GM21367 (cell line): ENCODE measurements around the gene RAF1.
A peak's percentile ranks its signal among the peaks of the same experiment; 100 is the strongest.

ENCODE experiments used
- ATAC-seq: cut with Tn5 transposase; IDR thresholded peaks from one replicate; pipeline ENCODE4 v1.9.1; 2021; ENCODE audit not compliant: unreplicated experiment

The RAF1 gene

DNA sequence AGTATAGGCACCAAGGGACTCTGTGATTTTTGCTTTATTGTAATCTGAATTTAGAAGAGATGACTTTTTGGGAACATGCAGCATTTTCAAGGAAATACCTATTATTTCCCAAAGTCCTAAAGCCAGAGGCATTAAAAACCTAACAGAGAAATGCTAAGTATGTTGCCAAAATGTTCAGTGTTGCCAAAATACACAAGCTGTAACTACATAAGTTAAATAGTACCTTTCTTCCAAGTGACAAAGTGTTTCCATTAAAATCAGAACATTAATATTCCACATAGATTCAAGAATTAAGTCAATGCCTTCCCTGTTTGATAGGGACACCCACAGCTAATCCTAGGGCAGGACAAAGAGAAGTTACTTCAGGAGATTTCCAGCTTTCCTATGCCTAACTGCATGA, 65.0 kb downstream of the RAF1 start:
- no peak for ATAC-seq

DNA sequence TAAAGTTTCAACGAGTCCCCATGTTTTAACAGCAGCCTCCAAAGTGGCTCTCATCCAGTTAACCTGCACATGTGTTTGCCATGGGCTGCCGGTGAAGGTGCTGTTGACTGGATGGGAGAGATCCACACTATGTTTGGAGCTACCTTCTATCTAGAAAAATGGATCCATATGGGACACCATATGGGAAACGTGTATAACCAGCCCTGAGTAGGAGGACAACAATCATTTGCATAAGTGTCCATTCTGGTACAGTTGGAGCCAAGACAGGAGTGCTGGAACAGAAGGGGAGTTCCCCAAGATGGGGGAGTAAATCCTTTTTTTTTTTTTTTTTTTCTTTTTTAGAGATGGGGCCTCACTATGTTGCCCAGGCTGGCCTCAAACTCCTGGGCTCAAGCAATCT, 70.4 kb downstream of the RAF1 start:
- no peak for ATAC-seq

DNA sequence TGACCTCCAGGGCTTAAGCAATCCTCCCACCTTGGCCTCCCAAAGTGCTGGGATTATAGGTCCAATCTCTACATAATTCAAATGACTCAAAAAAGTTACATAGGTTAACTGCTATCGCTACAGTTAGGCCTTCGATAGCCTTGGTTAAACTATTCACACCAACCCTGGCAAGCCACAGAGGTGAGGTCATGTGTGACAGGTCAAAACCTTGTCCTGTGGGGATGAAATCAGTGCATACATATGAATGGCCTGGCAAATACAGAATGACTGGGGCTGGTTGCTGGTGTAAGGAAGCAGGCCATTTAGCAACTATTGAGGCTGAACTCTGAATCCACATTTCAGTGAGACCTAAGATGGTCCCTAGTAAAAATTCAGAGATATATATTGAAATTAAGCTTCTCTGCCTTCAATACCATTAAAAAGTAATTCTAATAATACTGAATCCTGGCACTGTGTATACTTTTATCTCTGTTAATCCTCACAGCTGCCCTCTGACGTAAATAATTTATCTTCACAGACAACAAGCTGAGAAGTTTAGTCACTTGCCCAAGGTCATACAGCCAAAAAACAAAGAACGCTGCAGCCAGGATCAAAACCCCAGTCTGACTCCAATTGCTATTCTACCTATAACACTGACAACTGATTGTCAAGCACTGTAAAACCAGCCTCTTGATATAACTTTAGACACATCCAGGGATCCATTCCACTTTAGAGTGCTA, 71.8 kb downstream of the RAF1 start:
- no peak for ATAC-seq

DNA sequence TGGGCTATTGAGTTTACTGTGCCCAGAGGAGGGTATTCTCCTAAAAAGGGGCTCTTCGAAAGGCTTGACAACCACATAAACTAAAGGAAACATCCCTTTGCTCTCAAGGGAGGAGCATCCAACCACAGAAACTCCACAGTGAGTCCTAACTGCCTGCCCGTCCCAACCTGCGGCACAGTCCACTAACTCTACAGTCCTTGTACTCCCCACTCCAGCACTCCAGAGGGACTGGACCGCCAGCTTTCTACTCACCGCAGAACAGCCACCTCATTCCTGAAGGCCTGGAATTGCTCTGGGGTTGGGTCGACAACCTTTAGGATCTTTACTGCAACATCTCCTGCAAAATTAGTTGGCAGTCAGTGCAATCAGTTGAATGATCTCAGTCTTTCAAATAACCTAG, 72.5 kb downstream of the RAF1 start:
- ATAC-seq, result no peak

GRCh38 chr3:12590096-12590495, 73.8 kb downstream of the RAF1 start:
- ATAC-seq, result no peak

GRCh38 chr3:12588039-12589009, 75.6 kb downstream of the RAF1 start:
- ATAC-seq, result no peak

- ATAC-seq, result no peak
Measured at GRCh38 chr3:12586403-12586802, 77.5 kb downstream of the RAF1 start.

GRCh38 chr3:12585970-12586369, 77.9 kb downstream of the RAF1 start:
- peak; percentile 50 for ATAC-seq

GRCh38 chr3:12585181-12585580, 78.7 kb downstream of the RAF1 start:
- ATAC-seq, result no peak

- no peak for ATAC-seq
Measured at GRCh38 chr3:12584083-12584482, 79.8 kb downstream of the RAF1 start.

DNA sequence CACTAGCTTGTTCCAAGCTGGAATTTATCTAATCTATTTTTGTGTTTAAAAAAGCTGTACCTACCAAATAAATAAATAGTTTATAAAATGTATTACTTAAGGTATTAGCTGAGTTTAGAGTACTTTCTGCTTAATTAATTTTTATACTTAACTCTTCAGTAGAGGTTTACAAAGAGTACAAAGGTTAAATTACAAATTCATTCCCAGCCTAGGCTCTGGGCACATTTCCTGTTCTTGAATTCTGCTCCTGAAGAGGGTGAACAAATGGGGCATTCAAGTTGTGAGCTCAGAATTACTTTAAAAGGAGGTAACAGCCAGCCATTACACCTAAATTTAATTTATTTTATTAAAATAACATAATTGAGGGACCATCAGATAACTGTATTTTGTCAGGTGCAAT, 80.6 kb downstream of the RAF1 start:
- no peak for ATAC-seq

DNA sequence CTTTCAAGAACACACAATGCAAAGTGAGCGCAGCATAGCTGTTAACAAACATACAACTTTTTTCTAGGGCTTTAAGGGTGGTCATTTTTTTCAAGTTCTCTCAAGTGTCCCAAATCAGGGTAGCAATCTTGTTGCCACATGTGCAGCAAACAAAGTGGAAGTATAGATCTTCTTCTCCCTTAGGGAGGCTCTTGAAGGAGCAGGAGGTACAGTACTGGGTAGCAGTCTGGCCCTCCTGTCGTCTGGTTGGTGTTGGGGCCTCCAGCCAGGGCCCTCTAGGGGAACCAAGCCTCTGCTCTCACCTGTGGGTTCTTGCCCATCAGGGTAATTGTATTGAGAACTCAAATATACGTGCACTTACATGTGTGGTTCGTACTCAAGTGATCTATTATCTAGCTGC, 81.2 kb downstream of the RAF1 start:
- ATAC-seq, result no peak

DNA sequence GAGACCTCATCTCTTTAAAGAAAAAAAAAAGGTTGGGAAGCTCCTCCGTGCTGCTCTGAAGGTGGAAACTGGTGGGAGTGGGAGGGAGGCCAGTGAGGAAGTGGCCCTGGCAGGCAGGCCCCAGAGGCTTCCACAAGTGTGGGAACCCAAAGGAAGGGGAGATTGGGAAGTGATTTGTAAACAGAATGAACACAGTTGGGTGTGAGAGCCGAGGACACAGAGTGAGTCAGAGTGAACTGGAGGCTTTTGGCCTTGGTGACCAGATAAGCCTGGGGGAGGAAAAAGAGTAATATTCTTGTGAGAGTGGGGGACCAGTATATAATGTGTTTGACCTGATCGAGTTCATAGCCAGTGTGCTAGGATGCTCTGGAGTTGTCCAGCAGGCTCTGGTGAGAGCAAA, 84.0 kb downstream of the RAF1 start:
- no peak for ATAC-seq

- no peak for ATAC-seq
Measured at GRCh38 chr3:12579456-12579855, 84.5 kb downstream of the RAF1 start.

DNA sequence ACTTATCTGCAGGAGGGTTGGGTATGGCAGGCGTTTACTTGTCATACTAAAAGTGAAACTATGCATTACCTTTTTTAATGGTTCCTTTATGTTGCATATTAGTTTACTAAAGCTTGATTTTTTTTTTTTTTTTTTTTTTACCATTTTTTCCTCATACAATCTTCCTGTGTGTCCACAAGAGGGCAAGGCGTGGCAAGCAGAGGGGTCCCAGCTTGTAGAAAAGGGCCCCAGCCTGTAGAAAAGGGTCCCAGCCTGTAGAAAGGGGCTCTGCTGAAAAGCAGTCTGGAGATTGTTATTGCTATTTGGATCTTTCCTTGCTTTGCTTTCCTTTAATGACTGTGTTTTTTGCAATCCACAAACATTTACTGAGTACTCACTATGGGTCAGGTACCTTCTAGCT, 85.2 kb downstream of the RAF1 start:
- ATAC-seq, result no peak

GRCh38 chr3:12577379-12577778, 86.5 kb downstream of the RAF1 start:
- no peak for ATAC-seq

GRCh38 chr3:12574661-12575060, 89.3 kb downstream of the RAF1 start:
- no peak for ATAC-seq

DNA sequence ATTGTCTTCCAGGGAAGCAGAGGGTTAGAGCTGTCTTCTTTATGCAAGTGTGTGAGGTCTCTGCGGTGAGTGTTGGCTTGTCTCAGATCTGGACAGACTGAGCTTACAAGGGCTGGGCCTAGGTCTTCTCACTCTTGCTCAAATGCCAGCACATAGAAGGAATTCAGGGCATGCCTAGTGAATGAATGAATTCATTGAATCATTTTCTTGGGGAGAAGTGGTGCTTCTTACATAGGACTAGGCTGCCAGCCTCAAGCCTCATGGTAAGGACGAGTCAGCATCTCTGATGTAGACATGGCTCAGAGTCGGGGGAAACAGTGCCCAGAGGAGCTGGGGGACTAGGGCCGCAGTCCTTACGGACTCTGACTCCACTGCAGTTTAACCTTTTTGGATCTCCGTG, 89.8 kb downstream of the RAF1 start:
- no peak for ATAC-seq

- ATAC-seq, result no peak
Measured at GRCh38 chr3:12571986-12572385, 91.9 kb downstream of the RAF1 start.

DNA sequence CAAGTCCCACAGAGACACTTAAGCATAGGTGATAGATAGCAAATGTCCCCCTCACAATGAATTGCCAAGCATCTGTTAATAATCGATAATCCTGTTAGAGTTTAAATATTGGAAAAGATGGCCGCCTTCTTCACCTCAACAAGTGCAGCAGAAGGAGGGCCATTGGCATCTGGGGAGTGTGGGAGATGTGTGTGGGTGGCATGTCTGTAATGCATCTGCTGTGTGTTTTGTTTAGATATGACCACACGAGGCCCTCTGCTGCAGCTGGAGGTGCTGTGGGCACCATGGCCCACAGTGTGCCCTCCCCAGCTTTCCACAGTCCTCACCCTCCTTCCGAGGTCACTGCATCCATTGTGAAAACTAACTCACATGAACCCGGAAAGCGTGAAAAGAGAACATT, 94.1 kb downstream of the RAF1 start:
- no peak for ATAC-seq

- no peak for ATAC-seq
Measured at GRCh38 chr3:12568747-12569146, 95.2 kb downstream of the RAF1 start.

GRCh38 chr3:12566976-12567375, 96.9 kb downstream of the RAF1 start:
- no peak for ATAC-seq
